HG03045 (cell line): ENCODE results near the gene RAPGEF4.

Experiments used
- ATAC-seq: cut with Tn5 transposase; IDR thresholded peaks from one replicate; pipeline ENCODE4 v1.9.1; 2021; ENCODE audit warnings: mild to moderate bottlenecking, moderate library complexity; ENCODE audit not compliant: unreplicated experiment

Gene RAPGEF4

GRCh38 chr2:172821370-172822338, 86.0 kb downstream of the RAPGEF4 start:
- no peak for ATAC-seq

DNA sequence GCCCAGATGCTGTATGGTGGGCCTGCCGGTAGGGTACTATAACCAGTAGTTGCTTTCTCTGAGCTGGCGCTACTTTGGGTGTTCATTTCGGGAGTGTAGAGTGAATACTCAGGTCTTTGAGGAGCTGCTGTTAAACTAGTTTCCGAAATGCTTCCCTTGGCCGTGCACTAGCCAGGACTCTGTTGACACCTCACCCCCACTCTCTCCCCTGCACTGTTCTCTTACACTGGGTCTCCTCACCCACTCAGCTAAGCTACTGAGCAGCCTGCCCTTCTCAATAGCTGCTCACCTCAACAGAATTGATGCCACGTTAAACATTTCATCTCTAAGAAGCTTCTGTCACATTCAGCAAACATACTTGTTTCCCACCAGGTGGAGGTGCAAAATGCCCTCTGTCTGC, 86.9 kb downstream of the RAPGEF4 start:
- no peak for ATAC-seq

DNA sequence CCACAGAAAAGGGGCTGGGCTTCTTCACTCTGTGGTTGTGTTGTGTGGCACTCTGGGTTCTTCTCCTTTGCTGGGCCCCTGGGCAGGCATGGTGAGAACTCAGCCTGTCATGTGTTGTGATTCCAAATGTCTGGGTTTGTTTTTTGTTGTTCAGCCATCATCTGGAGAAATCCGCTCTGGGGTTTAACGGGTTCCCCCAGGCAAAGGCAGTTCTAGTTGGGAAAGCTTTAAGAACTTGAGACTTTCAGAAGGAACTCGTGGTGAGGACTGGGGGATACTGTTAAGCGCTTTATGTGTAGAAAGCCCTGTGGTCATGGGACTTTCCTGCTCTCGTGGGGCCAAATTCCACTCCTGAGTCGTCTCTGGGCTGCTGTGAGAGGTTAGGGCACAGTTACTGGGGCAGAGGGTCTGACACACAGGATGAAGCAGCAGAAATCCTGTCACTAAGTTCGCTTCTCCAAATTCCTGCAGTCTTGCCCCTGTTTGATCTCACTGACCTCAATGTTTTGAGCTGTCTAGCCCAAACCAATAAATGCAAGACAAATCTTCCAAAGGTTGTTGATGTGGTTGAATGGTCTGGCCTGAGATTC, 87.7 kb downstream of the RAPGEF4 start:
- no peak for ATAC-seq

GRCh38 chr2:172826522-172826921, 90.9 kb downstream of the RAPGEF4 start:
- no peak for ATAC-seq

DNA sequence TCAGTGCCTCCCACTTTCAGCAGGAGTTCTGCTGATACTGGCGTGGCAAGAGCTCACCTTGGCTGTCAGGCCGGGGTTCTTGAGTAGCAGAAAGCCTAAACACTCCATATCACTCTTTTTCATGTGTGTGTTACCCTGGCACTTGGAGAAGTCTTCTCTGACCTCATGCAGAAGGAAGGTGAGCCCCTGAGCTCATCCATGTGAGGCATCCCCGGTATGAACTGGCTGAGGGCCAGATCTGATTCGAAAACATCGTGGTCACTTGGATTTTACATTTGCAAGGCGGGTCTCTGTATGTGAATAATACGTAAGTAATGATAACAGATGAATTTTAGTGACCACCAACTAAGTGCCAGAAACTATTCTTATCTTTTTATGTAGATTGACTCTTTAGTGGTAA, 93.6 kb downstream of the RAPGEF4 start:
- ATAC-seq, result no peak

DNA sequence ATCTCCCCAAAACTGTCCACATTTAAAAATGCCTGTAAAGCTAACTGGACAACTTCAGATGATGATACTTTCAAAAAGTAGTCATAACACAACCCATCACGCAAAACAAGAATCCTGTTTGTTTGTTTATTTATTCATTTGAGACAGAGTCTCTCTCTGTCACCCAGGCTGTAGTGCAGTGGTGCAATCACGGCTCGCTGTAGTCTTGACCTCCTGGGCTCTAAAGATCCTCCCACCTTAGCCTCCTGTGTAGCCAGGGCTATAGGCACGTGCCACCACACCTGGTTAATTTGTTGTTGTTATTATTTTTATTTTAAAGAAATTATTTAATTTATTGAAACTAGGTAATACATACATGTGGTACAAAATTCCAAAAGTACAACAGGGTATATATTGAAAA, 94.8 kb downstream of the RAPGEF4 start:
- no peak for ATAC-seq

DNA sequence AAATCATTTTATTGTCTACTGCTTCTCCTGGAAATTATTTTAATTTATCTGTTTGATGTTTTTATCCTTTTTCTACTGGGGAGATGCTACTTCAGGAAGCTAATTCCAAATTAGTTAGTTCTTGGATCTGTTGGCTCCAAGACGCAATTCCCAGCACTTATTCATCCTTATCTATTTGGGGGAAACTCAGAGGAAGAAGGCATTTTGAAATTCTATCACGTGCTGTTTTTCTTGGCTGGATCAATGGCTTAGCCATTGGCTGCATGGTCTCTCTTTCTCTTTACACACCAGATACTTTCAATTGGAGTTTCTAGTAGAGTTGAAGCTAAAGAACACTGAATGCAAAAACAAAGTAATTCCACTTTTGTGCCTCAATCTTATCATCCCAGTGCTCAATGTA, 98.3 kb downstream of the RAPGEF4 start:
- ATAC-seq, result no peak

DNA sequence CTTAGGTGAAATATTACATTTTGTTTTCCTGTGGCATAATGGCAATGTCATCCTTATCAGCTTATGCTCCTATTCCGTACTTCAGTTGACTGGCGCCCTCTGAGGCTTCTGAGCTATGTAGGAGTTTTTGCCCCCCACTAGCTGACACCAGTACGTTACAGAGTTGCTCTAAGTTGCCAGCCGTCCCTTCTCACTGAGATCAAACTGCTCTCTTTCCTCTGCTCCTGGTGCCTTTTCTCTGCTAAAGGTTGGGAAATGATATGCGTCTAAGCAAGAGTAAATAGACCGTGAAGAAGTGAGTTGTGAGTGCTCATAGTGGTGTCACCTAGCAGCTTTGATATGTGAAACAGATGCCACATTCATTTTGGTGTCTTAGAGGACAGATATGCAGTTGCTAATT, 99.2 kb downstream of the RAPGEF4 start:
- ATAC-seq, result no peak

DNA sequence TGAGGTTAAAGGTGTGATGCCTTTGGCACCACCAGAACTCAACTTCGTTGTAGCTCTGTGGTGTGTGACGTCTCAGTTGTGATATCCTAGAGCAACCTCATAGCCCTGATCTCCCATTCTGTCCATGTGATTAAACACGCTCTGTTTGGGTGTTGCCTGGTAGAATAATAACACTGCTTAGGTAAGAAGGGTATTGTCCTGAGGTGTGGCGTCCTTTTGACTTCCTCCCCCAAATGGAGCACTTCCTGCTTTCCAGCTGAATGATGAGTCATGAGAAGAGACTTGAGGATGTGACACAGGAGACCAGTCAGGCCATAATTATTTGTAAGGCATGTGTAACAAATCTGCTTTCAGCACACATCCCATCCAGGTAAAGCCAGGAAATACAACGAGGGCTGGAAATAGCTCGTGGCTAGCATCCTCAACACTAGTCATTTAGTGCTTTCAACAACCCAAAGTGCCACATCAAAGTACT, 100.7 kb downstream of the RAPGEF4 start:
- ATAC-seq, result no peak

DNA sequence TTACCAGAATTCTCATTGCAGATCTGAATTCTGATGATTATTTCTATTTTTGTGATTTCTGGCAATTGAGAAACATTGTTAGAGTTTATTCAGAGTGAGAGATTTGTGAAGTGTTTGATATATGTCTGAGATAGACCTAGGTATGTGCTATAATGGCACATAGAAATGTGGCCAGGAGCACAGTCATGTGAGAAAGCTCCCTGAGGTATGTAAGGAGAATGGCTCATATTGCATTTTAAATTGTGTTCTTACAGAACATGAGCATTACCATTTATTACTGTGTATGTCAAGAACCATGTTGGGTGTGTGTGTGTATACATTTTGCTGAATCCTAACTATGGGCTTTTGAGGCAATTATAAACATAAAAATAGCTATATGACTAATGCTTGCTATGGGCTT, 101.2 kb downstream of the RAPGEF4 start:
- ATAC-seq, result no peak

DNA sequence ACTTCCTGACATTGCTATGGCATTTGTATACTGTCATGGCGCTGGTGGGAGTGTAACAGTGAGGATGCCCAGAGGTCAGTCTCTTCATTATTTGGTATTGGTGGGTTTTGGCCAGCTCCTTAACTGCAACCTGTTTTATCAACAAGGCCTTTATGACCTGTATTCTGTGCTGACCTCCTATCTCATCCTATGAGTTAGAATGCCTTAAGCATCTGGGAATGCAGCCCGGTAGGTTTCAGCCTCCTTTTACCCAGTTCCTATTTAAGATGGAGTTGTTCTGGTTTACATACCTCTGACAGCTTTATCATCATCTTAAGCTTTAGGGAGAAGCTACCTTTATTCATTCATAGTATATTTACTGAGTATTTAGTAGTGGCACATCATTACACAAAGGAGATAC, 103.8 kb downstream of the RAPGEF4 start:
- ATAC-seq, result no peak

GRCh38 chr2:172842511-172843265, 107.0 kb downstream of the RAPGEF4 start:
- no peak for ATAC-seq

GRCh38 chr2:172843266-172843582, 107.6 kb downstream of the RAPGEF4 start:
- ATAC-seq, result no peak

DNA sequence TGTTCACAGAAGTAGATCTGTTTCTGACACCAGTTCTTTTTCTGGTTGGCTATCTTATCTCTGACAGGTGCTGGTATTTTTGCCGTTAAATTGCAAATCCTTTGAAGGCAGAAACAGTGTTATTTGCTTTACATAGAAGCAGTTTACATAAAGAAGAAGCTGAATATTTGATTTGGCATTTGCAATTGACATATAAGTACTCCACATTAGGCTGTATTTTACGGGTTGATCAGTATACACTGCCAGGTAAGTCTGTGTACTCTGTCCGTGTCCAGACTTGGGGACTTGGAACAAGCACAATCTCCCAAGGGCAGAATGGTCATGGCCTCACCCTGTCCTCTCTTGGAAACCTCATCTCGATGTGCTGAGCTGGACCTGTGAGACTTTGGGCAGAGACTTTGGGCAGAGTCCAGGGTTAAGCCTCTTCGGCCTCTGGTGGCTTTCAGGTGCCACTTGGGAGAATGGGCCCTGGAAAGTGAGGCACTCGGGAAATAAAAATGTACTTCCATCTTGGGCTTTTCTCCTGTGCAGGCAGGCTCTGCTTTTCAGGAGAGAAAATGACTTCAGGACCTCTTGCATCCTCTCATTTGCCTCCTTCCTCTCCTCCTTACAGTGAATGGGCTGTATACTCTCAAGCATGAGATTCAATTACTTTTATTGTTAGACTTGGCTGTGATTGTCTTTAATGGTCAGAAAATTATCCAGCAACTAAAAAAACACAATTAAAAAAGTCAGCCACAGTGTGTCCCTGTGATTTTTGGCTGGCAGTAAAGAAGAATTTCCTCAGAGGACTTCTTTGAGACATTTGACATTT, 108.5 kb downstream of the RAPGEF4 start:
- ATAC-seq, result no peak

GRCh38 chr2:172845028-172845630, 109.5 kb downstream of the RAPGEF4 start:
- no peak for ATAC-seq

DNA sequence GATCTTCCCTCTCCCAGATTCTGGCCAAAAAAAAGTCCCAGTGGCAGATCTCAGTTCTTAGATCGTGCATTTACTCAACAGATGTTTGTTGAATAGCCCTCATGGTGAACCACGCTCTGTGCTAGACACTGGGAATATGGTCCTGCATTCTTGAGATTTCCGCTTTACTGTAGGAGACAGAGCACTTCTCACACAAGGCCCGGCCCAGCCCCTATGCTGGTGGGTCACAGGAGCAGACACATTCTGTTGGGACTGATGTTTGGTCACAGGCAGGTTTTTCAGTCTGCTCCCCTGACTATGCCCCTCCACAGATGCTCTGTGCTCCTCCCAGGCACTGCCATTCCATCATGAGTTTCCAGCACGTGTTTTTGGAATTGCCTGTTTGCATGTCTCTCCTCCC, 110.9 kb downstream of the RAPGEF4 start:
- no peak for ATAC-seq

DNA sequence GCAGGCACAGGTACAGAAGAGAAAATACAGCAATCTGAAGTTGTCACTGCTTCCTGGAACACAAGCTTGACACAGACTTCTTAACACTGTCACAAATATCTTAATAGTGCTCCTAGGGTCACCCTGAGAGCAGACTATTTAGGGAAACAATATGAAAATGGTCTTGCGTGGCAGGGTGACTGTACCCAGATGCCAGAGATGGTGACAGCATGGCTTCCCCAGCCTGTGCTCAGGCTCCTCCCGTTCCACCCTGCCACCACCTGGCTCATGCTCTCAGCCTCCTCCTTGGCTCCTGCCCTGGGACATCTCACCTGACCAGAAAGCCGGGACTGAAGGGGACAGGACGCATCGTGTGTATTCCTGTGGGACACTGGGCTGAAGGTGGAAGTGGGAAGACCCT, 111.5 kb downstream of the RAPGEF4 start:
- ATAC-seq, result no peak

DNA sequence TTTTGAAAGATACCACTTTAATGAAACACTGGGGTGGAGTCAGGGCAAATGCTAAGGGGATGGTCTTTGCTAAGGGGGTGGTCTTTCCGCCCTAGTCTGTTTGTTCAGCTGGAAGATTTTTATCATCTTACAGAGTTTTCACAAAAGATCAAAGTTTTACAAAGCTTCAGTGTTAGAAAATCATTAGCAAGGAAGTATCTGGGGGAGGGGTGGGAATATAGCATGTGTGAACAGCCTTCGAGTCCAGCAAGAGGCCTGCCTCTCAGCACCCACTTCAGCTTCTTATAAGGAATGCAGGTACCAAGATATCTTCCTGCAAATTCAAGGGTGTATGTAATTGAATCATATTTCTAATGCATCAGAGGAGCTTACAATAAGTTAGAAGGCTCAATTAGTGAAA, 112.9 kb downstream of the RAPGEF4 start:
- ATAC-seq, result no peak

DNA sequence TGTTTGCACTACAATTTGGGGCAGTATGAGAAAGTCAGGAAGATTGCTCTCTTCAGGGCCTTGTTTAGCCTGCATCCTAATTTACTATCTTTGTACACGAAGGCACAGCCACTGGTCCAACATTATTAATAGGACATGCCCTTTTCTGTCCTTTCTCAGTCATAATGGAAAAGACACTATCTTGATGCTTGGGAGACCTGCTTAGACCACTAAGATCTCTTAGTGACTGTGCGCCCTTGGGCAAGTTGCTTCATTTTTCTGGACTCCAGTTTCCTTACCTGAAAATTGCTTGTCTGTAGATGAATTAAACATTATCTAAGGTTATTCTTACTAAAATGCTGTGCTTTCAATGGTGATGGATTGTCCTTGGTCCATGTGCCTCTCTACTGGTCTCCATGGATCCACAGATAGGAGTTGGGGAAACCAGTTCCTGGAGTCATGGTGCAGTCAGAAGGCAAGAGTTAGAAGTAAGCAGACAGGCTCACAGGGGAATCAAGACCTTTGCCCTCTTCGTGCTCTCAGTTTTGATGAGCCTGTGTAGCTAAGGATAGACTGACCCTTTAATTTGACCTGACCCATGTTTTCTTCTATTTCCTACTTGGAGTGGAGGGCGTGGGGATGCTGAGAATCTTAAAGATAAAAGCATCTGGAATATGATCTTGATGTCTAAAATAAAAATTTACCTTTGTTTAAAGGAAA, 114.0 kb downstream of the RAPGEF4 start:
- ATAC-seq, result no peak

GRCh38 chr2:172855588-172855987, 119.9 kb downstream of the RAPGEF4 start:
- ATAC-seq, result no peak
